ENCODE results near the gene URI1.

Gene URI1

DNA sequence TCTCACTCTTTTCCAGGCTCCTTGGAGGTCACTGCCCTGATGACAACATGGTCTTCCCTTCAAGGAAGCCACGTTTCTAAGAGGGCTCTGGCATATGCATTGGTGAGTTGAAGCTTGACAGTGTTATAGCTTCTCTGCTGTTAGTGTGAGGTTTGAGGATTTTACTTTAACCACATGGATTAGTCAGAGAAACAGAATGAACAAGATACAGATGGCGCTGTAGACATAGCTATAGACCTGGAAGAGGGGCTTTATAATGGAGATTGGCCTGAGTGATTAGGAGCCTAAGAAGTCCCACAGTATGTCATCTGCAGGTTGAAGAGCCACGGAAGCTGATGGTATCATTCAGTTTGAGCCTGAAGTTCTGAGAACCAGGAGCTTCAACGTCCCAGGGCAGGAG, 18.4 kb upstream of the URI1 start:
- H3K36me3 ChIP-seq (ENCODE audit: insufficient read depth, low read length): no peaks in the 10 kb centered on the region
- H3K9me3 ChIP-seq (ENCODE audit: low read length): no peaks in the 10 kb centered on the region
- H3K27ac ChIP-seq (ENCODE audit: low read depth, low read length): no peak overlapping the region
- H3K4me3 ChIP-seq (ENCODE audit: low read depth in 1 of 2, low read length in 2 of 2): no peak overlapping the region
- no peaks in the 10 kb centered on the region for H3K27me3 ChIP-seq (ENCODE audit: control insufficient read depth in 1 of 2, insufficient read depth in 2 of 2, low read length in 2 of 2)
- H3K4me1 ChIP-seq (ENCODE audit: insufficient read depth, low read length): no peaks in the 10 kb centered on the region
- H3K9ac ChIP-seq (ENCODE audit: low read length): no peak overlapping the region

- no peaks in the 10 kb centered on the region for H3K36me3 ChIP-seq (ENCODE audit: insufficient read depth, low read length)
- H3K27ac ChIP-seq (ENCODE audit: low read depth, low read length): no peak overlapping the region
- no peak overlapping the region for H3K9ac ChIP-seq (ENCODE audit: low read length)
- H3K9me3 ChIP-seq (ENCODE audit: low read length): no peaks in the 10 kb centered on the region
- H3K4me3 ChIP-seq (ENCODE audit: low read depth in 1 of 2, low read length in 2 of 2): no peak overlapping the region
- H3K27me3 ChIP-seq (ENCODE audit: control insufficient read depth in 1 of 2, insufficient read depth in 2 of 2, low read length in 2 of 2): no peaks in the 10 kb centered on the region
- H3K4me1 ChIP-seq (ENCODE audit: insufficient read depth, low read length): no peaks in the 10 kb centered on the region
Observed at GRCh38 chr19:29926031-29926430, 16.0 kb upstream of the URI1 start.

DNA sequence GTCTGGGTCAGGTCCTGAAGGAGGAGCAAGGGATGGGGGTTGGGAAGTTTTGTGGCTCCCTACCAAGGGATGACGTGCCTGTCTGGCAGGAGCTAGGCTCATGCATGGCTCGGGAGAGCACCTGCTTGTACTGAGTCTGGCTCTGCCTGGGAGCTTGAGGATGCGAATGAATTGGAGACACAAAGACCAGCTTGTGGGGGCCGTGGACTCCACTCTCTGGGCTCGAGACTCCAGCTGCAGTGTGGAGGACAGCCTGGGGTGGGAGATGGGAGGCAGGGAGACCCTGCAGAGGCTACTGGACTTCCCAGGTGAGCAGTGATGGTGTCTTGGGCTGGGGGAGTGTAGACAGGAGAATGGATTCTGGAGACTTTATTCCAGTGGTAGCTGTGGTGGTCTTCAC, 15.2 kb upstream of the URI1 start:
- H3K27me3 ChIP-seq (ENCODE audit: control insufficient read depth in 1 of 2, insufficient read depth in 2 of 2, low read length in 2 of 2): no peaks in the 10 kb centered on the region
- H3K4me1 ChIP-seq (ENCODE audit: insufficient read depth, low read length): no peaks in the 10 kb centered on the region
- H3K27ac ChIP-seq (ENCODE audit: low read depth, low read length): no peak overlapping the region
- no peak overlapping the region for H3K4me3 ChIP-seq (ENCODE audit: low read depth in 1 of 2, low read length in 2 of 2)
- no peak overlapping the region for H3K9ac ChIP-seq (ENCODE audit: low read length)
- H3K9me3 ChIP-seq (ENCODE audit: low read length): no peaks in the 10 kb centered on the region
- no peaks in the 10 kb centered on the region for H3K36me3 ChIP-seq (ENCODE audit: insufficient read depth, low read length)

GRCh38 chr19:29927944-29928625, 14.0 kb upstream of the URI1 start:
- H3K4me1 ChIP-seq (ENCODE audit: insufficient read depth, low read length): no peaks in the 10 kb centered on the region
- H3K9me3 ChIP-seq (ENCODE audit: low read length): no peaks in the 10 kb centered on the region
- no peaks in the 10 kb centered on the region for H3K36me3 ChIP-seq (ENCODE audit: insufficient read depth, low read length)
- H3K9ac ChIP-seq (ENCODE audit: low read length): no peak overlapping the region
- no peak overlapping the region for H3K27ac ChIP-seq (ENCODE audit: low read depth, low read length)
- H3K4me3 ChIP-seq (ENCODE audit: low read depth in 1 of 2, low read length in 2 of 2): no peak overlapping the region
- H3K27me3 ChIP-seq (ENCODE audit: control insufficient read depth in 1 of 2, insufficient read depth in 2 of 2, low read length in 2 of 2): no peaks in the 10 kb centered on the region

- no peaks in the 10 kb centered on the region for H3K36me3 ChIP-seq (ENCODE audit: insufficient read depth, low read length)
- H3K4me1 ChIP-seq (ENCODE audit: insufficient read depth, low read length): no peaks in the 10 kb centered on the region
- H3K27ac ChIP-seq (ENCODE audit: low read depth, low read length): no peak overlapping the region
- no peaks in the 10 kb centered on the region for H3K9me3 ChIP-seq (ENCODE audit: low read length)
- H3K9ac ChIP-seq (ENCODE audit: low read length): no peak overlapping the region
- H3K4me3 ChIP-seq (ENCODE audit: low read depth in 1 of 2, low read length in 2 of 2): no peak overlapping the region
- no peaks in the 10 kb centered on the region for H3K27me3 ChIP-seq (ENCODE audit: control insufficient read depth in 1 of 2, insufficient read depth in 2 of 2, low read length in 2 of 2)
Observed at GRCh38 chr19:29928831-29929230, 13.2 kb upstream of the URI1 start.

GRCh38 chr19:29934257-29934656, 7.8 kb upstream of the URI1 start:
- Histone ChIP-seq H3K9me3 (ENCODE audit: low read length) (no peaks in the 10 kb centered on the region), H3K27ac (ENCODE audit: low read depth, low read length) (no peak overlapping the region), H3K36me3 (ENCODE audit: insufficient read depth, low read length) (no peaks in the 10 kb centered on the region), H3K4me1 (ENCODE audit: insufficient read depth, low read length) (no peaks in the 10 kb centered on the region), H3K4me3 (ENCODE audit: low read depth in 1 of 2, low read length in 2 of 2) (no peak overlapping the region), H3K27me3 (ENCODE audit: control insufficient read depth in 1 of 2, insufficient read depth in 2 of 2, low read length in 2 of 2) (no peaks in the 10 kb centered on the region), H3K9ac (ENCODE audit: low read length) (no peak overlapping the region)

GRCh38 chr19:29934781-29935180, 7.3 kb upstream of the URI1 start:
- no peaks in the 10 kb centered on the region for H3K9me3 ChIP-seq (ENCODE audit: low read length)
- H3K36me3 ChIP-seq (ENCODE audit: insufficient read depth, low read length): no peaks in the 10 kb centered on the region
- no peak overlapping the region for H3K27ac ChIP-seq (ENCODE audit: low read depth, low read length)
- H3K27me3 ChIP-seq (ENCODE audit: control insufficient read depth in 1 of 2, insufficient read depth in 2 of 2, low read length in 2 of 2): no peaks in the 10 kb centered on the region
- H3K4me3 ChIP-seq (ENCODE audit: low read depth in 1 of 2, low read length in 2 of 2): no peak overlapping the region
- no peak overlapping the region for H3K9ac ChIP-seq (ENCODE audit: low read length)
- H3K4me1 ChIP-seq (ENCODE audit: insufficient read depth, low read length): no peaks in the 10 kb centered on the region

DNA sequence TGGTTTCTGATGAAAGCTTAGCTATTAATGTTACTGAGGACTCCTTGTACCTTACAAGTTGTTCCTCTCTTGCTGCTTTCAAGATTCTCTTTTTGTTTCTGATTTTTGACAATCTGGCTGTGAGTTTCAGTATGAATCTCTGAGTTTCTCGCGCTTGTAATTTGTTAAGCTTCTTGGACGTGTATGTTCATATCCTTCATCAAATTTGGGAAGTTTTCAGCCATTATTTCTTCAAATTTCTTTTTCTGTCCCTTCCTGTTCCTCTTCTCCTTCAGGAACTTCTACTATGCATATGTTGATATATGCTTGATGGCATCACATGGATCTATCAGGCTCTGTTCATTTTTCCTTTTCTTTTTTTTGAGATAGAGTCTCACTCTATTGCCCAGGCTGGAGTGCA, 5.6 kb upstream of the URI1 start:
- no peaks in the 10 kb centered on the region for H3K9me3 ChIP-seq (ENCODE audit: low read length)
- no peaks in the 10 kb centered on the region for H3K27me3 ChIP-seq (ENCODE audit: control insufficient read depth in 1 of 2, insufficient read depth in 2 of 2, low read length in 2 of 2)
- H3K4me3 ChIP-seq (ENCODE audit: low read depth in 1 of 2, low read length in 2 of 2): no peak overlapping the region
- H3K27ac ChIP-seq (ENCODE audit: low read depth, low read length): no peak overlapping the region
- H3K4me1 ChIP-seq (ENCODE audit: insufficient read depth, low read length): peaks cover 5% of the 10 kb centered on the region
- H3K9ac ChIP-seq (ENCODE audit: low read length): no peak overlapping the region
- H3K36me3 ChIP-seq (ENCODE audit: insufficient read depth, low read length): no peaks in the 10 kb centered on the region

- no peaks in the 10 kb centered on the region for H3K36me3 ChIP-seq (ENCODE audit: insufficient read depth, low read length)
- H3K4me1 ChIP-seq (ENCODE audit: insufficient read depth, low read length): peaks cover 23% of the 10 kb centered on the region
- no peaks in the 10 kb centered on the region for H3K27me3 ChIP-seq (ENCODE audit: control insufficient read depth in 1 of 2, insufficient read depth in 2 of 2, low read length in 2 of 2)
- no peak overlapping the region for H3K4me3 ChIP-seq (ENCODE audit: low read depth in 1 of 2, low read length in 2 of 2)
- H3K9me3 ChIP-seq (ENCODE audit: low read length): no peaks in the 10 kb centered on the region
- no peak overlapping the region for H3K27ac ChIP-seq (ENCODE audit: low read depth, low read length)
- no peak overlapping the region for H3K9ac ChIP-seq (ENCODE audit: low read length)
Observed at GRCh38 chr19:29939628-29940027, 2.4 kb upstream of the URI1 start.

DNA sequence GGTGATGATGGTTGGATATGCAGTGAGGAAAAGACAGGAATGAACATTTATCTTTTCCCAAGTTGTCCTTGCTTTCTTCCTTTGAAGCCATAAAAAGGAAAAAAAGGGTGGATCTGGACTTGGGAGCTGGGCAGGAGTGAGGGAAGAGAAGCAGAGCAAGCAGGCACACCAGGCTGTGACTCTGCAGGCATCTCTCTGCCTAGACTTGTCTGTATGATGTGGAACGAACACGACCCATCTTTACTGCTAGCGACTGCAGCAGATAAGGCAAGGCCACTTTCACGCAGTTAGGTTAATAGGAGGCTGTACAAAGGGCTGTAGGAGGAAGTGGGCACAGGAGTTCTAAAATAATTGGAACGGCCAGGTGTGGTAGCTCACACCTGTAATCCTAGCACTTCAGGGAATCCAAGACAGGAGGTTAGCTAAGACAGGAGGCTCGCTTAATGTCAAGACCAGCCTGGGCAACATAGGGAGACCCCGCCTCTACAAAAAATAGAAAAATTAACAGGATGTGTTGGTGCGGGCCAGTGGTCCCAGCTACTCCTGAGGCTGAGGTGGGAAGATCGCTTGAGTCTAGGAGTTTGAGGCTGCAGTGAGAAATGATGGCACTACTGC, 961 bp upstream of the URI1 start:
- no peak overlapping the region for H3K4me3 ChIP-seq (ENCODE audit: low read depth in 1 of 2, low read length in 2 of 2)
- no peaks in the 10 kb centered on the region for H3K27me3 ChIP-seq (ENCODE audit: control insufficient read depth in 1 of 2, insufficient read depth in 2 of 2, low read length in 2 of 2)
- H3K27ac ChIP-seq (ENCODE audit: low read depth, low read length): no peak overlapping the region
- no peaks in the 10 kb centered on the region for H3K36me3 ChIP-seq (ENCODE audit: insufficient read depth, low read length)
- H3K9me3 ChIP-seq (ENCODE audit: low read length): no peaks in the 10 kb centered on the region
- H3K9ac ChIP-seq (ENCODE audit: low read length): no peak overlapping the region
- peaks cover 33% of the 10 kb centered on the region for H3K4me1 ChIP-seq (ENCODE audit: insufficient read depth, low read length)

GRCh38 chr19:29942404-29943261, 594 bp downstream of the URI1 start:
- H3K27me3 ChIP-seq (ENCODE audit: control insufficient read depth in 1 of 2, insufficient read depth in 2 of 2, low read length in 2 of 2): no peaks in the 10 kb centered on the region
- peaks cover 33% of the 10 kb centered on the region for H3K4me1 ChIP-seq (ENCODE audit: insufficient read depth, low read length)

More at GRCh38 chr19:29942404-29943261, 594 bp downstream of the URI1 start:
- Histone ChIP-seq H3K36me3 (ENCODE audit: insufficient read depth, low read length) (no peaks in the 10 kb centered on the region), H3K4me3 (ENCODE audit: low read depth in 1 of 2, low read length in 2 of 2) (peak overlapping the region; percentile 79 to 88), H3K9ac (ENCODE audit: low read length) (peak overlapping the region; percentile 53), H3K9me3 (ENCODE audit: low read length) (no peaks in the 10 kb centered on the region), H3K27ac (ENCODE audit: low read depth, low read length) (peak overlapping the region; percentile 82)

All from muscle layer of colon (tissue), 2 donors.